ENCODE results near the gene FBXL22.

Gene FBXL22

DNA sequence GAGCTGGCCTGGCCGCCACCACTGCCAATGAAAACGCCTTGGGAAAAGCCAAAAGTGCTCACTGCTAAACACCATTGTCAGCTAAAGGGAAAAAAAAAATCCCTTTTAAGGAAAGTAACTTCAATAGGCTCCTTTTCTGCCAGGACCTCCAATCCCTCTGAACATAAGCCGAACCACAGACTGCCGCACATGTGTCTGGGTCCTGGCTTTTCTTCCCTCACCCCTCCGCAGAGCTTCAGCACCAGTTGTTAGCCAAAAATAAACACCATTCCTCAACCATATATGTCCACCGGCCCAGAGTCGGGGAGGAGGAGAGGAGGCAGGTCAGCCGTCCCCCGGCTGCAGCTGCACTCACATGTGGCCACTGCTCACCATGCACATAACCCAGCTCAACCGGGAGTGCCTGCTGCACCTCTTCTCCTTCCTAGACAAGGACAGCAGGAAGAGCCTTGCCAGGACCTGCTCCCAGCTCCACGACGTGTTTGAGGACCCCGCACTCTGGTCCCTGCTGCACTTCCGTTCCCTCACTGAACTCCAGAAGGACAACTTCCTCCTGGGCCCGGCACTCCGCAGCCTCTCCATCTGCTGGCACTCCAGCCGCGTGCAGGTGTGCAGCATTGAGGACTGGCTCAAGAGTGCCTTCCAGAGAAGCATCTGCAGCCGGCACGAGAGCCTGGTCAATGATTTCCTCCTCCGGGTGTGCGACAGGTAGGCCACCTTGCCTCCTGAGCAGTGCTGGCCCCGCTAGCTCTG is at the start of gene FBXL22:
TSS of gene FBXL22 (plus strand) at position 350 of the 753 bp plus-strand sequence. CDS start at position 356, 6 bp downstream.
- peak; percentile 56 for DNase-seq

DNA sequence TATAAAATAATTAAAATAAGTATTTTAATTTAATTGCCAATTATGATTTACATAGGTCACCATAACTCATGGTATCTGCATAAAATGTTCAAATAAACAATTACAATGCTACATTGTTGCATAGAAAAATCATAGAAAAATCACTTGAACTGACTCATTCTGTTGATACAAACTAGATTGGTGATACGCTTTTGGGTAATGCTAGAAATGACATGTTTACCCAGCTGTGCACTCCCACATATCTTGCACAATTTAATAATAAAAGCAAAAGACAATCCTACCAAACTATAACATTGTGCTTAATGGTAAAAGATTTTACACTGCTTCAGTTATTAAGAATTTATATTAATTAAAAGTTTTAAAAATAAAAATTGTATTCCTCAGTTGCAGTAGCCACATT is 45.8 kb upstream of the FBXL22 start:
- no peak for DNase-seq

GRCh38 chr15:63553388-63553791 is 43.8 kb upstream of the FBXL22 start:
- no peak for DNase-seq

DNA sequence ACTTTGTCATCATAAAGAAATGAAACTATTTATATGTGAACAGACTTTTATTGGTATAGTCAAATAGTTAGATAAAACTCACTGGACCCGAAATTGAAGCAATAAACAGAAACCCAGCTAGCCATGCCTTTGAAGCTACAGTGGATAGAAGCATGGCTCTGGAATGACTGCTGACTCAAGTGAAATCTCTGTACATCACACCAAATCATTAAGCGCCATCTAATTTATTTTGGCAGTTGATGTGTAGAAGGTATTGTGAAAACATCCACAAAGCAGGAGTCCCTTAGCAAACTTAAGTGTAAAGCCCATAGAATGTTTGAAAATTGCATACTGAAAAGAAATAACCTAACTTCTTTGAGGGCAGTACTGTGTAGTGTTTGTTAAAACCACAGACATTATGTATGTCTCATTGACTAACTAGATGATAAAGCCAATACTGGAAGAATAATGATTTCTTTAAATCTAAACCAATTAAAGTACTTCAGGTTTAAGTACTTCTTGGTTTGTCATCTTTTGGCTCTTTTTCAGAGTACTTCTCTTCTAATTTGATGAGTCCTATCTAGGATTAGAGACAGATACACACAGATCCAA is 42.8 kb upstream of the FBXL22 start:
- no peak for DNase-seq

GRCh38 chr15:63555507-63555906 is 41.7 kb upstream of the FBXL22 start:
- DNase-seq: no peak

- no peak for DNase-seq
These were observed 40.9 kb upstream of the FBXL22 start for GRCh38 chr15:63556246-63556645.

DNA sequence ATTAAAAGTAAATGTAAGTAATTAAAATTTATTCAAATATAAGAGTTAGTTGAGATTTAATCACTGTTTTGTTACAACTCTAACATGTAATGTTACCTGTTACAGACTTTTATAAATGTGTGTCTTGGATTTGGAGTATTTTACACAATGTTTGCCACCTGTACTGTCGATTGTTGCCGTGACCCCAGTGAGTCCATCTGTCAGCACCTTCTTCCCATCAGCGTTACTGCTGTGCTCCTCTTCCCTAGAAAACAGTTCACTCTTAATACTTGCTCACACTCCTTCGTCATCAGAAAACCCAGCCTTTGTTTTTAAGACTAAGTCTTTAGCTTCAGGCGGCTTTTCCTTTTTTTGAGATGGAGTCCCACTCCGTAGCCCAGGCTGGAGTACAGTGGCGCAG is 40.5 kb upstream of the FBXL22 start:
- no peak for DNase-seq

- DNase-seq: no peak
These were observed 37.4 kb upstream of the FBXL22 start for GRCh38 chr15:63559753-63560152.

GRCh38 chr15:63560741-63561448 is 36.3 kb upstream of the FBXL22 start:
- no peak for DNase-seq

- no peak for DNase-seq
These were observed 33.1 kb upstream of the FBXL22 start for GRCh38 chr15:63564093-63564492.

- no peak for DNase-seq
These were observed 31.5 kb upstream of the FBXL22 start for GRCh38 chr15:63565536-63566186.

DNA sequence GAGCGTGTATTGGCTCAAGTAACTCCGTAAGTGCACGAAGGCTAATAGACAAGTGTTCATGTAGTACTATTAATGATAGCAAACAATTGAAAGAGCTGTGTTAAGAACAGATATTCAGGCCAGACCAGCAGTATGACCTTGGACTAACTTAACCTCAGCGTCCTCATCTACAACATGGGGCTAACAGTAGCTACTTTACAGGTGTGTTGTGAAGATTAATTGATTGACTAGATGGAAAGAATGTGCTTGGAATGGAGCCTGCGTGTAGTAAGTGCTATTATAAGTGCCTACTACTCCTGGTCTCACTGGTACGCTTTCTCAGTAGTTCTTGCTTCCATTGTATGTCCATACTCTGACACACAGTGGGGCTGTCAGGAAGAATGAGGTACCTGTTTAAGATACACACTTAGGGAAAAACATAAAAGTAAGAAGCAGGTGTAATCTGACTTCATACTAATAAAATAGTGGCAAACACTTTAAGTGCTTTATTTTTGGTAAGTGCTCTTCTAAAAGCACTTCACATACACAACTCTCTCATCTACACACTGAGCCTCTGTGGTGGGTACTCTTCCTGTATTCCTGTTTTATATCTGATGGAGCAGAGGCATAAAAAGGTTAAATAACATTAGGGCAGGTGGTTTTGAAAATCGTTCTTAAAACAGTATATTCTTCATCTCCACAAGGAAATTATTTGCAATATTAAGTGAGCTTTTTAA is 24.3 kb upstream of the FBXL22 start:
- no peak for DNase-seq

- DNase-seq: no peak
These were observed 23.7 kb upstream of the FBXL22 start for GRCh38 chr15:63573533-63573932.

- DNase-seq: no peak
These were observed 21.9 kb upstream of the FBXL22 start for GRCh38 chr15:63575312-63575711.

GRCh38 chr15:63576441-63576840 is 20.7 kb upstream of the FBXL22 start:
- no peak for DNase-seq

GRCh38 chr15:63582179-63582578 is 15.0 kb upstream of the FBXL22 start:
- DNase-seq: no peak

DNA sequence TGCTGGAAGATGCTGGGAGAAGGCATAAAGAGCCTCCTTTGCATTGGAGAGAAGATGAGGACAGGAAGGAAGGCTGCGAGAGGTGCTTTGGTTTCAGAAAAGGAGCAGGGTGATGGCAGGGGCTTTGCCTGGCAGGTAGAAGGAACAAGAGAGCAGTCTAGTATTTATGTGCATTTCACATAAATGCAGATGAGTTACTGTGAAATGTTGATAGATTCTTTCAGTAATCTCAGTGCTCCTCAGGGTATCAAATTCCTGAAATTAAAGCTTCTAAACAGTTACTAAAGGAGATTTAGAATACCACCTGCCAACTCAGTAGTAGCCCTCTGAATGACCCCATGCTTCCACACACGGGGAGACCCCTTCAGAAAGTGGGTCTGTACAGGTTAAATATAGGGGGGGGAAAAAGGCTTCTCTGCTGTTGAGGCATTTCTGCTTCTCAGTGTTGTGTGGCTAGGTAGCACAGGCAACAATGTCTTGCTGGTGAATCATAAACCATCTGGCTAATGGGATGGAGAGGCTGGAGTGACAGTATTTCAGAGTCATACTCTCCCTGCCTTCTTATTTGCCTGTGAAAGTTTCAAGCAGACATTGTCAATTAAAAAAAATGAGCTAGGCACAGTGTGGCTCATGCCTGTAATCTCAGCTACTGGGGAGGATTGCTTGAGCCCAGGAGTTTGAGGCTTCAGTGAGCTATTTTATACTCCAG is 14.3 kb upstream of the FBXL22 start:
- DNase-seq: no peak

DNA sequence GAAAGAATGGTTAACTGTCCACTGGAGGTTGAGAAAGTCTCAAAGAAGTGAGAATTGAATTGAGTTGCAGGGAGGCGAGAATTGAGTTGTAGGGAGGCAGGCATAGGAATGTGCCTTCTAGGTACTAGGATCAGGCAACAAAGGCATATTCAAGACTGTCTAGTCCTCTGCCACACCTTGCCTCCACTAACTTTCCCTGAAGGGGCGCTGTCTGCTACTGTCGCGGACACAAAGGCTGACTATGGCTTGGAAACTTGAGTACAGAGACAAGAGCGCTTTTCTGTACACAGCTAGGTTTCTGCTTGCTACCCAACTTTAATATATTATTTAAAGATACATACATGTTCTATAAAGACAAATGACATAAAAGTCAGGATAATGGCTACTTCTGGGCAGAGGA is 10.4 kb upstream of the FBXL22 start:
- DNase-seq: no peak

- DNase-seq: no peak
These were observed 9.7 kb upstream of the FBXL22 start for GRCh38 chr15:63587527-63587926.

- DNase-seq: no peak
These were observed 8.4 kb upstream of the FBXL22 start for GRCh38 chr15:63588826-63589225.

- DNase-seq: no peak
These were observed 3.2 kb upstream of the FBXL22 start for GRCh38 chr15:63593705-63594671.
